Endothelial cell of umbilical vein (primary cell): Measurements from ENCODE around the gene NPVF. TPM values are rescaled to one million over a fixed set of nuclear protein-coding genes. Genes with fewer than 3 reads are reported as not detected.

Source experiments
- BruUV-seq: library from RNA; stranded (reverse); fragments of 400-500 nt; replicated peaks from 2 replicates; lab custom pipeline; 2021; lab: Mats Ljungman, UMichigan
- CTCF ChIA-PET: fragments of 300-600, 350-600 bp; sonication (Branson Sonifier 250); formaldehyde crosslinking; loops from one replicate; lab custom pipeline; 2021; ENCODE audit warnings: antibody characterized with exemption, inconsistent platforms; lab: Charles Lee
- POLR2A ChIA-PET: fragments of 300-600, 350-600 bp; sonication (Branson Sonifier 250); formaldehyde crosslinking; loops from one replicate; lab custom pipeline; 2021; ENCODE audit warnings: antibody characterized with exemption, inconsistent platforms; lab: Charles Lee
- DNase-seq: peaks from one replicate; pipeline ENCODE4 v3.0.0-alpha.2; 2011; ENCODE audit warnings: low read depth, low spot score
- FAIRE-seq: peaks from 2 replicates; lab custom pipeline; 2011; peaks lifted over from hg19 to GRCh38; lab: Jason Lieb, UNC
- H2AFZ ChIP-seq: 2 replicates; pipeline ENCODE4 v1.6.0; 2012; ENCODE audit warnings: low read depth, low read length, control low read depth, inconsistent platforms
- H3K27ac ChIP-seq: 2 replicates; pipeline ENCODE4 v1.5.1; 2011; ENCODE audit warnings: low read depth, mild to moderate bottlenecking, control low read depth, low read length, moderate library complexity; ENCODE audit not compliant: insufficient read depth
- H3K27me3 ChIP-seq, 2 experiments: 2 replicates each; pipeline versions ENCODE4 v1.6.0 to v1.6.1; 2011; ENCODE audit warnings: low read length in 2 of 2, mixed read lengths in 1 of 2; ENCODE audit not compliant: control insufficient read depth in 2 of 2, insufficient read depth in 2 of 2
- H3K36me3 ChIP-seq, 2 experiments: 2 replicates in 1 of 2; 3 replicates in 1 of 2; pipeline ENCODE4 v1.5.1; 2011; ENCODE audit warnings: low read length in 2 of 2, mild to moderate bottlenecking in 1 of 2, moderate library complexity in 1 of 2; ENCODE audit not compliant: control insufficient read depth in 2 of 2, insufficient read depth in 2 of 2; ENCODE audit errors: extremely low read depth in 1 of 2
- H3K4me1 ChIP-seq: 3 replicates; pipeline ENCODE4 v1.5.1; 2011; ENCODE audit warnings: mild to moderate bottlenecking, low read length; ENCODE audit not compliant: control insufficient read depth, insufficient read depth; ENCODE audit errors: extremely low read depth
- H3K4me2 ChIP-seq: 2 replicates; pipeline ENCODE4 v1.6.1; 2011; ENCODE audit warnings: low read length, control low read depth, mixed read lengths; ENCODE audit not compliant: insufficient read depth
- H3K4me3 ChIP-seq, 3 experiments: fragments of 200-600 bp in 1 of 3; sonication (generic), shearing (Covaris generic) in 1 of 3; replicated peaks in 1 of 3; 2 replicates each; pipeline ENCODE4 v1.5.1; 2011 to 2016; ENCODE audit warnings: control low read depth in 3 of 3, low read length in 3 of 3, mild to moderate bottlenecking in 2 of 3, inconsistent platforms in 1 of 3, low read depth in 1 of 3, moderate library complexity in 1 of 3; ENCODE audit not compliant: insufficient read depth in 1 of 3
- H3K79me2 ChIP-seq: 2 replicates; pipeline ENCODE4 v1.6.0; 2012; ENCODE audit warnings: low read length, inconsistent platforms; ENCODE audit not compliant: control insufficient read depth, insufficient read depth
- H3K9ac ChIP-seq: replicated peaks from 2 replicates; pipeline ENCODE3; 2011; ENCODE audit warnings: low read length, control low read depth; ENCODE audit not compliant: insufficient read depth; ENCODE audit errors: extremely low read depth
- H3K9me1 ChIP-seq: replicated peaks from 3 replicates; pipeline ENCODE4 v1.6.0; 2011; ENCODE audit warnings: mild to moderate bottlenecking, low read length; ENCODE audit not compliant: control insufficient read depth, insufficient read depth; ENCODE audit errors: extremely low read depth
- H3K9me3 ChIP-seq: replicated peaks from 2 replicates; pipeline ENCODE4 v1.5.1; 2012; ENCODE audit warnings: low read length, inconsistent platforms; ENCODE audit not compliant: control insufficient read depth, insufficient read depth
- H4K20me1 ChIP-seq: replicated peaks from 2 replicates; pipeline ENCODE3; 2011; ENCODE audit warnings: mild to moderate bottlenecking, low read length; ENCODE audit not compliant: control insufficient read depth, insufficient read depth; ENCODE audit errors: extremely low read depth
- EZH2 ChIP-seq: IDR thresholded peaks from 2 replicates; pipeline ENCODE4 v1.6.1; 2012; ENCODE audit warnings: borderline replicate concordance, low read depth, mild to moderate bottlenecking, moderate library complexity, low read length, inconsistent platforms; ENCODE audit not compliant: severe bottlenecking
- FOS ChIP-seq: IDR thresholded peaks from 2 replicates; pipeline ENCODE4 v1.6.1; 2011; ENCODE audit warnings: mild to moderate bottlenecking, low read length, moderate library complexity, borderline replicate concordance; ENCODE audit not compliant: insufficient read depth
- GATA2 ChIP-seq: IDR thresholded peaks from 2 replicates; pipeline ENCODE4 v1.7.0; 2011; ENCODE audit warnings: low read depth, mild to moderate bottlenecking, moderate library complexity, mixed read lengths, low read length; ENCODE audit not compliant: insufficient read length, insufficient read depth
- JUN ChIP-seq: IDR thresholded peaks from 2 replicates; pipeline ENCODE4 v1.6.1; 2011; ENCODE audit warnings: borderline replicate concordance, low read depth; ENCODE audit not compliant: insufficient read length, insufficient read depth
- MYC ChIP-seq: IDR thresholded peaks from one replicate; pipeline ENCODE4 v1.6.1; 2011; ENCODE audit warnings: mild to moderate bottlenecking, low read depth, low read length
- POLR2A ChIP-seq: IDR thresholded peaks from 2 replicates; pipeline ENCODE4 v1.6.1; 2012; ENCODE audit warnings: low read depth, mild to moderate bottlenecking, control low read depth, low read length
- POLR2AphosphoS5 ChIP-seq: IDR thresholded peaks from 2 replicates; pipeline ENCODE4 v1.6.1; 2012; ENCODE audit warnings: low read depth, mild to moderate bottlenecking, control low read depth, low read length, moderate library complexity; ENCODE audit not compliant: insufficient read depth
- dilution Hi-C: fragments of 300-500 bp; cut with MboI; formaldehyde crosslinking; loops from one replicate; pipeline ENCODE4 v1.15.0; 2019; ENCODE audit warnings: low sequenced_read_pairs; ENCODE audit not compliant: extremely low pct_ligation_motif_present
- intact Hi-C: fragments of 100-400 bp; cut with micrococcal nuclease; formaldehyde crosslinking; loops from one replicate; pipeline ENCODE4 v1.10.0; 2022
- polyA plus RNA-seq, 4 experiments: library from polyadenylated mRNA; depleted of rRNA in 3 of 4; stranded (reverse) in 3 of 4; unstranded in 1 of 4; fragments of >200 nt; gene quantifications; 2 replicates each; pipeline versions ENCODE4 v1.2.1 to v1.2.3, GENCODE V29; 2011 to 2012; ENCODE audit warnings: missing spikeins in 1 of 4
- total RNA-seq: library from RNA; stranded (reverse); gene quantifications from 2 replicates; pipeline ENCODE4 v1.2.3, GENCODE V29; 2021
- TF ChIP-seq, protein P1 (sequence below): IDR thresholded peaks from 2 replicates; pipeline ENCODE4 v1.6.1; 2011; ENCODE audit not compliant: insufficient read depth, insufficient read length
- TF ChIP-seq, protein P2 (sequence below), 2 donors: IDR thresholded peaks; 1 replicate in 1 of 2; 2 replicates in 1 of 2; pipeline ENCODE4 v1.5.1; 2011; ENCODE audit warnings: low read length in 2 of 2, mild to moderate bottlenecking in 2 of 2, moderate library complexity in 2 of 2, control low read depth in 1 of 2, inconsistent platforms in 1 of 2, low read depth in 1 of 2; ENCODE audit not compliant: insufficient read depth in 1 of 2; ENCODE audit errors: extremely low read depth in 1 of 2

Gene NPVF
- total and polyA plus RNA-seq, 2 donors (not counting 3 experiments of a cell fraction or from before 2014, with no cell fraction given) = not detected

DNA sequence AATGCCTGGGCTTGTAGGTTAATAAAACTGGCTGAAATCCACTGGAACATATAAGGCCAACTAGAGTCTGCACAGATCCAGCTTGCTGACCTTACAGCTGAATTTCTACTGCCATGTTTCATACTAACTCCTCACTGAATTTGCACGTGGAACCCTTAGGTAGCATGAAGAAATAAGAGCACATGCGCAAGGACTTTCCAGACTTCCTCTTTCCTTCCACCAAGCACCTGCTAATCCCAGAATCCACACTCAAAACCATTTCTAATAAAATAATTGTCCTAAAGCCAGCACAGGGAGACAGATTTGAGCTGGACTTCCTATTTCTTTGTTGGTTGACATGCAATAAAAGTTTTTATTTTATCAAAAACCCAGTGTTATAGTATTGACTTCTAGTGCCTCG is 46.8 kb downstream of the NPVF start:
- Histone ChIP-seq H3K9ac (no peak overlapping the region), H4K20me1 (no peaks in the 10 kb centered on the region), H3K36me3 (no peaks in the 10 kb centered on the region), H2AFZ (no peak overlapping the region), H3K27ac (no peak overlapping the region), H3K79me2 (no peaks in the 10 kb centered on the region), H3K27me3 (peaks cover 4 to 7% of the 10 kb centered on the region in 2 experiments), H3K4me1 (peaks cover 8% of the 10 kb centered on the region), H3K4me2 (no peak overlapping the region), H3K4me3 (no peak overlapping the region), H3K9me1 (no peaks in the 10 kb centered on the region), H3K9me3 (no peaks in the 10 kb centered on the region)
- CTCF ChIA-PET = no interaction called here
- FAIRE-seq = no peak
- TF ChIP-seq POLR2A = no peak
- TF ChIP-seq, protein P1, sequence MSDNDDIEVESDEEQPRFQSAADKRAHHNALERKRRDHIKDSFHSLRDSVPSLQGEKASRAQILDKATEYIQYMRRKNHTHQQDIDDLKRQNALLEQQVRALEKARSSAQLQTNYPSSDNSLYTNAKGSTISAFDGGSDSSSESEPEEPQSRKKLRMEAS = no peak
- TF ChIP-seq, protein P2, sequence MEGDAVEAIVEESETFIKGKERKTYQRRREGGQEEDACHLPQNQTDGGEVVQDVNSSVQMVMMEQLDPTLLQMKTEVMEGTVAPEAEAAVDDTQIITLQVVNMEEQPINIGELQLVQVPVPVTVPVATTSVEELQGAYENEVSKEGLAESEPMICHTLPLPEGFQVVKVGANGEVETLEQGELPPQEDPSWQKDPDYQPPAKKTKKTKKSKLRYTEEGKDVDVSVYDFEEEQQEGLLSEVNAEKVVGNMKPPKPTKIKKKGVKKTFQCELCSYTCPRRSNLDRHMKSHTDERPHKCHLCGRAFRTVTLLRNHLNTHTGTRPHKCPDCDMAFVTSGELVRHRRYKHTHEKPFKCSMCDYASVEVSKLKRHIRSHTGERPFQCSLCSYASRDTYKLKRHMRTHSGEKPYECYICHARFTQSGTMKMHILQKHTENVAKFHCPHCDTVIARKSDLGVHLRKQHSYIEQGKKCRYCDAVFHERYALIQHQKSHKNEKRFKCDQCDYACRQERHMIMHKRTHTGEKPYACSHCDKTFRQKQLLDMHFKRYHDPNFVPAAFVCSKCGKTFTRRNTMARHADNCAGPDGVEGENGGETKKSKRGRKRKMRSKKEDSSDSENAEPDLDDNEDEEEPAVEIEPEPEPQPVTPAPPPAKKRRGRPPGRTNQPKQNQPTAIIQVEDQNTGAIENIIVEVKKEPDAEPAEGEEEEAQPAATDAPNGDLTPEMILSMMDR (IDR thresholded peaks at IDR 0.05; ENCODE audit: extremely low read depth in 1 of 2, insufficient read depth in 1 of 2, low read depth in 1 of 2, low read length in 2 of 2) = no peak
- no peak for TF ChIP-seq JUN
- TF ChIP-seq MYC = no peak
- TF ChIP-seq EZH2 = no peak
- TF ChIP-seq POLR2AphosphoS5 = no peak
- TF ChIP-seq GATA2 = no peak
- TF ChIP-seq FOS = no peak
- POLR2A ChIA-PET = no interaction called here
- intact Hi-C loops (loop anchor here (2.0 kb wide), 1 partner anchor 35 kb away; no protein-coding TSS in a partner anchor), dilution Hi-C loops (no loop called here)
- no peak for DNase-seq
- BruUV-seq = no TSS peak
